OCI-LY7 (cell line): Measurements from ENCODE around the gene SMG6. TPM values are rescaled to one million over a fixed set of nuclear protein-coding genes. Genes with fewer than 3 reads are reported as not detected.

Experiments
- BruUV-seq: library from RNA; stranded (reverse); fragments of 400-500 nt; replicated peaks from 2 replicates; lab custom pipeline; 2021; lab: Mats Ljungman, UMichigan
- CTCF ChIA-PET: fragments of 300-600 bp; sonication (Branson Sonifier 250); formaldehyde crosslinking; loops from one replicate; lab custom pipeline; 2022; ENCODE audit warnings: antibody characterized with exemption; ENCODE audit not compliant: unreplicated experiment; lab: Charles Lee
- POLR2A ChIA-PET: fragments of 300-600 bp; sonication (Branson Sonifier 250); formaldehyde crosslinking; loops from one replicate; lab custom pipeline; 2022; ENCODE audit warnings: antibody characterized with exemption; lab: Charles Lee
- DNase-seq: peaks from one replicate; pipeline ENCODE4 v3.0.0-alpha.2; 2015; ENCODE audit warnings: low spot score
- H2AFZ ChIP-seq: fragments of 200-600 bp; sonication (generic), shearing (Covaris generic); 2 replicates; pipeline ENCODE4 v1.6.1; 2014; ENCODE audit warnings: mild to moderate bottlenecking, antibody characterized with exemption, low read length, moderate library complexity
- H3K27ac ChIP-seq: fragments of 200-600 bp; sonication (generic); 2 replicates; pipeline ENCODE4 v1.5.1; 2014; ENCODE audit warnings: mixed run types, low read depth, mild to moderate bottlenecking, moderate library complexity, low read length, inconsistent platforms; ENCODE audit not compliant: poor library complexity, severe bottlenecking
- H3K36me3 ChIP-seq: fragments of 200-600 bp; sonication (generic); 2 replicates; pipeline ENCODE4 v1.6.1; 2014; ENCODE audit warnings: mild to moderate bottlenecking, antibody characterized with exemption, low read length, moderate library complexity, mixed read lengths; ENCODE audit not compliant: insufficient read depth
- H3K4me1 ChIP-seq: fragments of 200-600 bp; sonication (generic); 2 replicates; pipeline ENCODE4 v1.5.1; 2014; ENCODE audit warnings: mild to moderate bottlenecking, low read length; ENCODE audit not compliant: insufficient read depth, poor library complexity, severe bottlenecking
- H3K4me2 ChIP-seq: fragments of 200-600 bp; sonication (generic); 2 replicates; pipeline ENCODE4 v1.6.1; 2014; ENCODE audit warnings: mild to moderate bottlenecking, low read length
- H3K4me3 ChIP-seq: fragments of 200-600 bp; sonication (generic); 2 replicates; pipeline ENCODE4 v1.5.1; 2014; ENCODE audit warnings: mild to moderate bottlenecking, low read depth, low read length; ENCODE audit not compliant: poor library complexity, severe bottlenecking
- H3K79me2 ChIP-seq: fragments of 200-600 bp; sonication (generic); 2 replicates; pipeline ENCODE4 v1.6.1; 2016; ENCODE audit warnings: low read depth, mild to moderate bottlenecking, low read length, moderate library complexity, mixed read lengths; ENCODE audit not compliant: insufficient read depth
- H3K9me2 ChIP-seq: fragments of 200-600 bp; sonication (generic); 2 replicates; pipeline ENCODE4 v1.6.1; 2016; ENCODE audit warnings: mild to moderate bottlenecking, low read length, mixed read lengths; ENCODE audit not compliant: insufficient read depth
- H3K9me3 ChIP-seq: fragments of 200-600 bp; sonication (generic); 2 replicates; pipeline ENCODE4 v1.6.1; 2014; ENCODE audit warnings: mild to moderate bottlenecking, mixed run types, low read length, mixed read lengths
- H4K20me1 ChIP-seq: fragments of 200-600 bp; sonication (generic); 2 replicates; pipeline ENCODE4 v1.6.1; 2014; ENCODE audit warnings: mild to moderate bottlenecking, antibody characterized with exemption, low read length, moderate library complexity, mixed read lengths; ENCODE audit not compliant: insufficient read depth
- EZH2phosphoT487 ChIP-seq: fragments of 200-600 bp; sonication (generic); IDR thresholded peaks from 2 replicates; pipeline ENCODE4 v1.6.1; 2018; ENCODE audit warnings: low read depth, borderline replicate concordance, mild to moderate bottlenecking, mixed run types, antibody characterized with exemption, low read length, moderate library complexity, mixed read lengths
- intact Hi-C: fragments of 100-400 bp; cut with micrococcal nuclease; formaldehyde crosslinking; loops from one replicate; pipeline ENCODE4 v1.10.0; 2022; ENCODE audit not compliant: unreplicated experiment
- total RNA-seq, 2 experiments: library from RNA; depleted of rRNA in 1 of 2; stranded (reverse); fragments of >200 nt in 1 of 2; shearing (Covaris generic) in 1 of 2; gene quantifications; 2 replicates each; pipeline ENCODE4 v1.2.3, GENCODE V29; 2014 to 2022
- TF ChIP-seq, protein P1 (sequence below): fragments of 200-600 bp; sonication (generic); conservative IDR thresholded peaks from 2 replicates; pipeline ENCODE4 v1.5.1; 2014; ENCODE audit warnings: mild to moderate bottlenecking, antibody characterized with exemption, low read length, moderate library complexity, mixed read lengths

The SMG6 gene
- total RNA-seq, 2 experiments from 2014 or later: 12.5 to 17.8 TPM

DNA sequence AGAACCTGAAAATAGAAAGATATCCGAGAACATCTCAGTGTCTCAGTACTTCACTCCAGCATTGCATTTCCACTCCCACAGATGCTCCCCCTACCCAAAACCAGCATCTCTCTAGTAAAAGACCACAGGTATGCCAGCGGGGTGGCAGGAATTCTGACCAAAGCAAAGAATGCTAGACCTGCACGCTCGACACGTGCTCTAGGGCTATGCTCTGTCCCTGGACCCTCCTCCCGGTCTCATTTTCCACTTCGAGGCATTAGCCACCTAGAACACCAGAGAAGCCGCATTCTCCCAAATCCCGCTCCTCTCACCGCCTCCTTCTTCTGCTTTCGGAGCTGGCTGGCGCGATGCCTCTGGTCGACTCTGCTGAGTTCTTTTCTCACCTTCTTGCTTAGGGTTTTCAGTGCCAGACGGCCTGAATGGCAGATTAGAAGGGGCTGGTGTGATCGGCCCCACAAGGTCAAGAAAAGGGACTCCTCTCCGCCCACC is 32.2 kb upstream of the SMG6 start:
- BruUV-seq: no TSS peak
- POLR2A ChIA-PET: interaction anchor here (0.5 to 2.6 kb wide), 7 partner anchors 12 to 619 kb away, joined by 3 to 7 read pairs (median 4); partner anchors contain the start of gene PAFAH1B1
- H3K27ac ChIP-seq: peak overlapping the region; percentile 78
- peak overlapping the region; percentile 95 for H3K4me3 ChIP-seq
- no peaks in the 10 kb centered on the region for H3K9me3 ChIP-seq
- intact Hi-C loops: loop anchor here (2.0 to 5.0 kb wide), 2 partner anchors 65 to 283 kb away; partner anchors contain the start of gene MNT
- H3K9me2 ChIP-seq: no peaks in the 10 kb centered on the region
- no peak for DNase-seq
- H3K36me3 ChIP-seq: peaks cover 53% of the 10 kb centered on the region
- CTCF ChIA-PET: no interaction called here
- H3K4me2 ChIP-seq: peak overlapping the region; percentile 97
- TF ChIP-seq EZH2phosphoT487: no peak
- TF ChIP-seq, protein P1, sequence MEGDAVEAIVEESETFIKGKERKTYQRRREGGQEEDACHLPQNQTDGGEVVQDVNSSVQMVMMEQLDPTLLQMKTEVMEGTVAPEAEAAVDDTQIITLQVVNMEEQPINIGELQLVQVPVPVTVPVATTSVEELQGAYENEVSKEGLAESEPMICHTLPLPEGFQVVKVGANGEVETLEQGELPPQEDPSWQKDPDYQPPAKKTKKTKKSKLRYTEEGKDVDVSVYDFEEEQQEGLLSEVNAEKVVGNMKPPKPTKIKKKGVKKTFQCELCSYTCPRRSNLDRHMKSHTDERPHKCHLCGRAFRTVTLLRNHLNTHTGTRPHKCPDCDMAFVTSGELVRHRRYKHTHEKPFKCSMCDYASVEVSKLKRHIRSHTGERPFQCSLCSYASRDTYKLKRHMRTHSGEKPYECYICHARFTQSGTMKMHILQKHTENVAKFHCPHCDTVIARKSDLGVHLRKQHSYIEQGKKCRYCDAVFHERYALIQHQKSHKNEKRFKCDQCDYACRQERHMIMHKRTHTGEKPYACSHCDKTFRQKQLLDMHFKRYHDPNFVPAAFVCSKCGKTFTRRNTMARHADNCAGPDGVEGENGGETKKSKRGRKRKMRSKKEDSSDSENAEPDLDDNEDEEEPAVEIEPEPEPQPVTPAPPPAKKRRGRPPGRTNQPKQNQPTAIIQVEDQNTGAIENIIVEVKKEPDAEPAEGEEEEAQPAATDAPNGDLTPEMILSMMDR: no peak
- peaks cover 10% of the 10 kb centered on the region; the same call in 1 of the 2 replicates for H4K20me1 ChIP-seq
- peaks cover 43% of the 10 kb centered on the region for H3K79me2 ChIP-seq
- peaks cover 32% of the 10 kb centered on the region for H3K4me1 ChIP-seq
- peak overlapping the region; percentile 68; the same call in 1 of the 2 replicates for H2AFZ ChIP-seq

DNA sequence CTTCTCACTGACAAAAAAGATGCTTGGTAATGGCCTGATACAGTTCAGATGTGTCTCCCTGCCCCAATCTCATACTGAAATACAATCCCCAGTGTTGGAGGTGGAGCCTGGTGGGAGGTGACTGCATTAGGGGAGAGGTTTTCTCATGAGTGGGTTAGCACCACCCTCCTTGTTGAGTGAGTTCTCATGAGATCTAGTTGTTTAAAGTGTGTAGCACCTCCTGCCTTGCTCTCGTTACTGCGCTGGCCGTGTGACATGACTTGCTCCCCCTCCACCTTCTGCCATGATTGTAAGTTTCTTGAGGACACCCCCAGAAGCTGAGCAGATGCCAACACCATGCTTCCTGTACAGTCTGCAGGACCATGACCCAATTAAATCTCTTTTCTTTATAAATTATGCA is 27.7 kb upstream of the SMG6 start:
- Histone ChIP-seq H3K4me2 (no peak overlapping the region), H3K36me3 (peaks cover 98% of the 10 kb centered on the region), H3K9me2 (no peaks in the 10 kb centered on the region), H3K79me2 (peaks cover 55% of the 10 kb centered on the region), H3K27ac (no peak overlapping the region), H3K9me3 (no peaks in the 10 kb centered on the region), H3K4me3 (no peak overlapping the region), H2AFZ (no peak overlapping the region), H3K4me1 (peaks cover 19% of the 10 kb centered on the region), H4K20me1 (peaks cover 10% of the 10 kb centered on the region)
- intact Hi-C loops: no loop called here
- POLR2A ChIA-PET: interaction anchor here (1.1 kb wide), 1 partner anchor 27 kb away, joined by 3 read pairs; the partner anchor contains the start of genes SMG6 and SRR
- no TSS peak for BruUV-seq
- DNase-seq: no peak
- TF ChIP-seq, protein P1: no peak
- TF ChIP-seq EZH2phosphoT487: no peak
- CTCF ChIA-PET: no interaction called here

DNA sequence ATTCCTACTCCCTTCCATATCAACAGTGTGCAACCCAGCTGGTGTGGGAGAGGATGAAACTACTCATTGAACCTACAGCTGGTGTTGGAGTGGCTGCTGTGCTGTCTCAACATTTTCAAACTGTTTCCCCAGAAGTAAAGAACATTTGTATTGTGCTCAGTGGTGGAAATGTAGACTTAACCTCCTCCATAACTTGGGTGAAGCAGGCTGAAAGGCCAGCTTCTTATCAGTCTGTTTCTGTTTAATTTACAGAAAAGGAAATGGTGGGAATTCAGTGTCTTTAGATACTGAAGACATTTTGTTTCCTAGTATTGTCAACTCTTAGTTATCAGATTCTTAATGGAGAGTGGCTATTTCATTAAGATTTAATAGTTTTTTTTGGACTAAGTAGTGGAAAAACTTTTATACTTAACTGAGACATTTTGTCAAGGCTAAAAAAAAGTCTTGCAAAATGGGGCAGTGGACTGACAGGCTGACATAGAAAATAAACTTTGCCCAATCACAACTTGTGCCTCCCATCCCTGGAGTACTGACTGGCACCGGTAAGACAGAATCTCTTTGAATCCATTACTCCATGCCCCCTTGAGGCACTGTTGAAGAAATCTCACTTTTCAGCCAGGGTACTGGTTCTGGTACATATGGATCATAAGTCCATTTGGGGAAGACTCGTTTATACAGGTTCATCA is 20.2 kb upstream of the SMG6 start:
- no peaks in the 10 kb centered on the region; the same call in 1 of the 2 replicates for H3K79me2 ChIP-seq
- no peak overlapping the region for H3K27ac ChIP-seq
- no peaks in the 10 kb centered on the region for H3K4me1 ChIP-seq
- H3K4me3 ChIP-seq: no peak overlapping the region
- TF ChIP-seq EZH2phosphoT487: no peak
- TF ChIP-seq, protein P1: no peak
- H3K9me2 ChIP-seq: no peaks in the 10 kb centered on the region
- intact Hi-C loops: no loop called here
- no peak for DNase-seq
- peaks cover 84% of the 10 kb centered on the region for H3K36me3 ChIP-seq
- H3K9me3 ChIP-seq: no peaks in the 10 kb centered on the region
- no peak overlapping the region for H2AFZ ChIP-seq
- POLR2A ChIA-PET: no interaction called here
- BruUV-seq: TSS peak; percentile 65
- no peak overlapping the region for H3K4me2 ChIP-seq
- no peaks in the 10 kb centered on the region; the same call in 1 of the 2 replicates for H4K20me1 ChIP-seq
- CTCF ChIA-PET: interaction anchor here (0.5 kb wide), 1 partner anchor 271 kb away, joined by 3 read pairs; no protein-coding TSS in a partner anchor
